Activated CD8-positive, alpha-beta memory T cell treated with anti-CD3 and anti-CD28 coated beads, Interleukin-2, amount 10 ng/mL, durations not matched to agents 7 days and 5 days (primary cell): ENCODE data around the gene EHF. TPM values are rescaled to one million over a fixed set of nuclear protein-coding genes. Genes with fewer than 3 reads are reported as not detected.

ENCODE experiments used
- ATAC-seq: fragments of 150-1000 bp; cut with Tn5 transposase; one replicate; pipeline ENCODE4 v1.10.0; 2021; ENCODE audit warnings: moderate library complexity
- CTCF ChIA-PET: fragments of 350-600 bp; sonication (Branson Sonifier 250); formaldehyde crosslinking; loops from one replicate; lab custom pipeline; 2021; ENCODE audit warnings: antibody characterized with exemption; lab: Charles Lee
- DNase-seq: peaks from one replicate; pipeline ENCODE4 v3.0.0-alpha.2; 2020
- H3K27ac Mint-ChIP-seq: one replicate; pipeline ENCODE4 v1.8.0; 2021; ENCODE audit warnings: mild to moderate bottlenecking, mixed read lengths
- H3K27me3 Mint-ChIP-seq: one replicate; pipeline ENCODE4 v1.8.0; 2021; ENCODE audit warnings: mixed read lengths
- H3K36me3 Mint-ChIP-seq: one replicate; pipeline ENCODE4 v1.8.0; 2021; ENCODE audit warnings: mild to moderate bottlenecking, mixed read lengths
- H3K4me1 Mint-ChIP-seq: one replicate; pipeline ENCODE4 v1.8.0; 2021; ENCODE audit warnings: mixed read lengths
- H3K4me3 Mint-ChIP-seq: one replicate; pipeline ENCODE4 v1.8.0; 2021; ENCODE audit warnings: mild to moderate bottlenecking, moderate library complexity, mixed read lengths
- H3K9me3 Mint-ChIP-seq: one replicate; pipeline ENCODE4 v1.8.0; 2022; ENCODE audit warnings: low read depth, mixed read lengths
- total RNA-seq, 2 experiments: library from RNA; stranded (reverse); gene quantifications; one replicate each; pipeline ENCODE4 v1.2.3, GENCODE V29; 2021

Gene EHF
- total RNA-seq, 2 experiments from 2014 or later = 0.07 to 0.44 TPM

- ATAC-seq (no peak), DNase-seq (no peak)
- H3K36me3 Mint-ChIP-seq = no peaks in the 10 kb centered on the region
- H3K27ac Mint-ChIP-seq = no peak overlapping the region
- no peaks in the 10 kb centered on the region for H3K9me3 Mint-ChIP-seq
- H3K27me3 Mint-ChIP-seq = peaks cover 60% of the 10 kb centered on the region
- H3K4me1 Mint-ChIP-seq = peaks cover 21% of the 10 kb centered on the region
- no peak overlapping the region for H3K4me3 Mint-ChIP-seq
- CTCF ChIA-PET = interaction anchor here (1.2 to 1.7 kb wide), 2 partner anchors 9 to 15 kb away, joined by 4 to 5 read pairs; no protein-coding TSS in a partner anchor
These were observed 13.8 kb downstream of the EHF start for GRCh38 chr11:34634694-34635062.

GRCh38 chr11:34636127-34636526, 15.2 kb downstream of the EHF start:
- H3K4me1 Mint-ChIP-seq = peaks cover 16% of the 10 kb centered on the region
- DNase-seq = no peak
- CTCF ChIA-PET = no interaction called here
- H3K36me3 Mint-ChIP-seq = no peaks in the 10 kb centered on the region
- H3K4me3 Mint-ChIP-seq = no peak overlapping the region
- ATAC-seq = no peak
- H3K27ac Mint-ChIP-seq = no peak overlapping the region
- H3K27me3 Mint-ChIP-seq = peaks cover 63% of the 10 kb centered on the region
- no peaks in the 10 kb centered on the region for H3K9me3 Mint-ChIP-seq

GRCh38 chr11:34637303-34637702, 16.4 kb downstream of the EHF start:
- no peaks in the 10 kb centered on the region for H3K36me3 Mint-ChIP-seq
- H3K4me3 Mint-ChIP-seq = no peak overlapping the region
- peaks cover 16% of the 10 kb centered on the region for H3K4me1 Mint-ChIP-seq
- peaks cover 62% of the 10 kb centered on the region for H3K27me3 Mint-ChIP-seq
- CTCF ChIA-PET = no interaction called here
- no peak overlapping the region for H3K27ac Mint-ChIP-seq
- H3K9me3 Mint-ChIP-seq = no peaks in the 10 kb centered on the region
- ATAC-seq (no peak), DNase-seq (no peak)

GRCh38 chr11:34638897-34639296, 18.0 kb downstream of the EHF start:
- H3K9me3 Mint-ChIP-seq = no peaks in the 10 kb centered on the region
- CTCF ChIA-PET = interaction anchor here (1.5 kb wide), 1 partner anchor 16 kb away, joined by 3 read pairs; no protein-coding TSS in a partner anchor
- no peak for DNase-seq
- H3K27me3 Mint-ChIP-seq = peaks cover 63% of the 10 kb centered on the region
- no peak overlapping the region for H3K27ac Mint-ChIP-seq
- ATAC-seq = no peak
- H3K36me3 Mint-ChIP-seq = no peaks in the 10 kb centered on the region
- peaks cover 8% of the 10 kb centered on the region for H3K4me1 Mint-ChIP-seq
- H3K4me3 Mint-ChIP-seq = no peak overlapping the region

GRCh38 chr11:34639545-34639944, 18.7 kb downstream of the EHF start:
- CTCF ChIA-PET = interaction anchor here (1.0 to 1.5 kb wide), 2 partner anchors 8 to 16 kb away, joined by 3 read pairs; no protein-coding TSS in a partner anchor
- Mint-ChIP-seq H3K9me3 (no peaks in the 10 kb centered on the region), H3K36me3 (no peaks in the 10 kb centered on the region), H3K27ac (no peak overlapping the region), H3K4me1 (peaks cover 2% of the 10 kb centered on the region), H3K4me3 (no peak overlapping the region), H3K27me3 (peaks cover 70% of the 10 kb centered on the region)
- DNase-seq (no peak), ATAC-seq (no peak)

- Mint-ChIP-seq H3K9me3 (no peaks in the 10 kb centered on the region), H3K27me3 (peaks cover 77% of the 10 kb centered on the region), H3K4me3 (no peak overlapping the region), H3K27ac (no peak overlapping the region), H3K36me3 (no peaks in the 10 kb centered on the region), H3K4me1 (no peaks in the 10 kb centered on the region)
- no peak for DNase-seq
- CTCF ChIA-PET = interaction anchor here (1.0 to 1.5 kb wide), 3 partner anchors 9 to 15 kb away, joined by 3 read pairs; no protein-coding TSS in a partner anchor
- no peak for ATAC-seq
These were observed 19.4 kb downstream of the EHF start for GRCh38 chr11:34640050-34640923.

- Mint-ChIP-seq H3K27me3 (peaks cover 79% of the 10 kb centered on the region), H3K4me1 (no peaks in the 10 kb centered on the region), H3K9me3 (no peaks in the 10 kb centered on the region), H3K36me3 (no peaks in the 10 kb centered on the region), H3K4me3 (no peak overlapping the region), H3K27ac (no peak overlapping the region)
- CTCF ChIA-PET = interaction anchor here (1.4 kb wide), 1 partner anchor 8 kb away, joined by 3 read pairs; no protein-coding TSS in a partner anchor
- no peak for ATAC-seq
- DNase-seq = no peak
These were observed 20.0 kb downstream of the EHF start for GRCh38 chr11:34640924-34641275.

- Mint-ChIP-seq H3K4me3 (no peak overlapping the region), H3K27me3 (peaks cover 79% of the 10 kb centered on the region), H3K27ac (no peak overlapping the region), H3K4me1 (no peaks in the 10 kb centered on the region), H3K36me3 (no peaks in the 10 kb centered on the region), H3K9me3 (no peaks in the 10 kb centered on the region)
- CTCF ChIA-PET = interaction anchor here (1.4 kb wide), 1 partner anchor 8 kb away, joined by 3 read pairs; no protein-coding TSS in a partner anchor
- ATAC-seq (no peak), DNase-seq (no peak)
These were observed 20.6 kb downstream of the EHF start for GRCh38 chr11:34641456-34641855.

- Mint-ChIP-seq H3K27ac (no peak overlapping the region), H3K9me3 (no peaks in the 10 kb centered on the region), H3K36me3 (no peaks in the 10 kb centered on the region), H3K4me3 (no peak overlapping the region), H3K4me1 (no peaks in the 10 kb centered on the region), H3K27me3 (peaks cover 81% of the 10 kb centered on the region)
- ATAC-seq = no peak
- CTCF ChIA-PET = no interaction called here
- no peak for DNase-seq
These were observed 21.2 kb downstream of the EHF start for GRCh38 chr11:34642001-34642554.

- no peak for ATAC-seq
- peaks cover 84% of the 10 kb centered on the region for H3K27me3 Mint-ChIP-seq
- H3K4me3 Mint-ChIP-seq = no peak overlapping the region
These were observed 22.0 kb downstream of the EHF start for GRCh38 chr11:34642873-34643272.

GRCh38 chr11:34643311-34643710, 22.4 kb downstream of the EHF start:
- ATAC-seq = no peak
- DNase-seq = no peak
- CTCF ChIA-PET = interaction anchor here (1.4 kb wide), 1 partner anchor 9 kb away, joined by 4 read pairs; no protein-coding TSS in a partner anchor
- Mint-ChIP-seq H3K9me3 (no peaks in the 10 kb centered on the region), H3K27me3 (peaks cover 82% of the 10 kb centered on the region), H3K4me1 (no peaks in the 10 kb centered on the region), H3K4me3 (no peak overlapping the region), H3K27ac (no peak overlapping the region), H3K36me3 (no peaks in the 10 kb centered on the region)

More at GRCh38 chr11:34642873-34643272, 22.0 kb downstream of the EHF start:
- no peak for DNase-seq
- Mint-ChIP-seq H3K36me3 (no peaks in the 10 kb centered on the region), H3K9me3 (no peaks in the 10 kb centered on the region), H3K4me1 (no peaks in the 10 kb centered on the region), H3K27ac (no peak overlapping the region)
- CTCF ChIA-PET = interaction anchor here (1.4 kb wide), 1 partner anchor 9 kb away, joined by 4 read pairs; no protein-coding TSS in a partner anchor

GRCh38 chr11:34643846-34644245, 23.0 kb downstream of the EHF start:
- CTCF ChIA-PET = interaction anchor here (1.4 kb wide), 1 partner anchor 10 kb away, joined by 4 read pairs; no protein-coding TSS in a partner anchor

GRCh38 chr11:34644669-34645406, 23.9 kb downstream of the EHF start:
- no peak overlapping the region for H3K27ac Mint-ChIP-seq
- no peaks in the 10 kb centered on the region for H3K36me3 Mint-ChIP-seq
- no peak overlapping the region for H3K4me3 Mint-ChIP-seq
- H3K27me3 Mint-ChIP-seq = peaks cover 84% of the 10 kb centered on the region
- H3K9me3 Mint-ChIP-seq = no peaks in the 10 kb centered on the region
- CTCF ChIA-PET = no interaction called here
- peaks cover 5% of the 10 kb centered on the region for H3K4me1 Mint-ChIP-seq
- no peak for DNase-seq
- ATAC-seq = no peak

More at GRCh38 chr11:34643846-34644245, 23.0 kb downstream of the EHF start:
- H3K9me3 Mint-ChIP-seq = no peaks in the 10 kb centered on the region
- H3K4me3 Mint-ChIP-seq = no peak overlapping the region
- no peak overlapping the region for H3K27ac Mint-ChIP-seq
- no peaks in the 10 kb centered on the region for H3K4me1 Mint-ChIP-seq
- H3K27me3 Mint-ChIP-seq = peaks cover 82% of the 10 kb centered on the region
- DNase-seq (no peak), ATAC-seq (no peak)
- H3K36me3 Mint-ChIP-seq = no peaks in the 10 kb centered on the region
